Measurements from ENCODE around the gene TIE1.

GRCh38 chr1:43359696-43360095 is 58.9 kb downstream of the TIE1 start:
- TF ChIP-seq POLR2A (IDR thresholded peaks at IDR 0.05) (no peak), CTCF (IDR thresholded peaks at IDR 0.05) (no peak)

Measured in uterus (tissue), 2 donors.